Upper lobe of right lung (tissue), 1 donor: ENCODE data around the gene CHIT1. TPM values are rescaled to one million over a fixed set of nuclear protein-coding genes. Genes with fewer than 3 reads are reported as not detected.
A peak's percentile ranks its signal among the peaks of the same experiment; 100 is the strongest.

Experiments
- ATAC-seq: fragments of 200-7000 bp; cut with Tn5 transposase; one replicate; pipeline ENCODE4 v1.9.1; 2020; ENCODE audit warnings: mild to moderate bottlenecking, moderate library complexity
- DNase-seq: peaks from one replicate; pipeline ENCODE4 v3.0.0-alpha.2; 2020
- H3K27ac ChIP-seq: fragments of 200-600 bp; one replicate; pipeline ENCODE4 v1.8.0; 2022
- H3K27me3 ChIP-seq: fragments of 200-600 bp; one replicate; pipeline ENCODE4 v1.8.0; 2022; ENCODE audit warnings: mild to moderate bottlenecking
- H3K36me3 ChIP-seq: fragments of 200-600 bp; one replicate; pipeline ENCODE4 v1.8.0; 2022
- H3K4me1 ChIP-seq: fragments of 200-600 bp; one replicate; pipeline ENCODE4 v1.8.0; 2022
- H3K4me3 ChIP-seq: fragments of 200-600 bp; one replicate; pipeline ENCODE4 v1.8.0; 2022; ENCODE audit warnings: mild to moderate bottlenecking
- H3K9me3 ChIP-seq: fragments of 200-600 bp; one replicate; pipeline ENCODE4 v1.8.0; 2022
- intact Hi-C: fragments of 100-400 bp; cut with DNase I; formaldehyde crosslinking; loops from one replicate; pipeline ENCODE4 v1.11.0; 2022
- total RNA-seq: library from RNA; stranded (reverse); fragmentation: NEBNext Ultra II Directional; extraction: Animal tissue kit (Norgen Biotek cat#: 25700); gene quantifications from one replicate; pipeline ENCODE4 v1.2.1, GENCODE V29; 2021
- TF ChIP-seq, protein P1 (sequence below): fragments of 200-600 bp; IDR thresholded peaks from one replicate; pipeline ENCODE4 v1.8.0; 2022; ENCODE audit warnings: antibody characterized with exemption
- donor health status: DM: no; HTN: yes; CAD: no; lungs with severe emphysema.

The CHIT1 gene
- total RNA-seq, 1 donor from 2014 or later = 751 TPM

DNA sequence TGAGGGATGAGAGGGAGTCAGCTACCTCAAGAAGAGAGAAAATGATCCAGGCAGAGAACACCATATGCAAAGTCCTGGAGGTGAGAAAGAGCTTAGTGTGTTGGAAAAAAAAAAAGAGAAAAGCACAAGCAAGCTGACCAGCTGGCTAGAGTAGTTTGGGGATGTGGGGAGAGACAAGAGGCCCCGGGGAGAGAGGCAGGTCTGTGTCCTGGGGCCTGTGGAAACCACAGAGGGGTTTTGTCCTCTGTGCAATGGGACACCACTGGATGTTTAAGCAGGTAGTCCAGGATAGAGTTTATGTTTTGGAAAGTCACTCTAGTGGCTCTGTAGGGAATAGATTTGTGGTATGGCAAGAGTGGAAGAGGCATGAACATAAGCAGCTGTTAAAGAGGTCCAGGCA lies 28.6 kb downstream of the CHIT1 start:
- DNase-seq = no peak
- intact Hi-C loops = no loop called here
- no peak for ATAC-seq
- H3K4me3 ChIP-seq = no peak overlapping the region
- TF ChIP-seq, protein P1, sequence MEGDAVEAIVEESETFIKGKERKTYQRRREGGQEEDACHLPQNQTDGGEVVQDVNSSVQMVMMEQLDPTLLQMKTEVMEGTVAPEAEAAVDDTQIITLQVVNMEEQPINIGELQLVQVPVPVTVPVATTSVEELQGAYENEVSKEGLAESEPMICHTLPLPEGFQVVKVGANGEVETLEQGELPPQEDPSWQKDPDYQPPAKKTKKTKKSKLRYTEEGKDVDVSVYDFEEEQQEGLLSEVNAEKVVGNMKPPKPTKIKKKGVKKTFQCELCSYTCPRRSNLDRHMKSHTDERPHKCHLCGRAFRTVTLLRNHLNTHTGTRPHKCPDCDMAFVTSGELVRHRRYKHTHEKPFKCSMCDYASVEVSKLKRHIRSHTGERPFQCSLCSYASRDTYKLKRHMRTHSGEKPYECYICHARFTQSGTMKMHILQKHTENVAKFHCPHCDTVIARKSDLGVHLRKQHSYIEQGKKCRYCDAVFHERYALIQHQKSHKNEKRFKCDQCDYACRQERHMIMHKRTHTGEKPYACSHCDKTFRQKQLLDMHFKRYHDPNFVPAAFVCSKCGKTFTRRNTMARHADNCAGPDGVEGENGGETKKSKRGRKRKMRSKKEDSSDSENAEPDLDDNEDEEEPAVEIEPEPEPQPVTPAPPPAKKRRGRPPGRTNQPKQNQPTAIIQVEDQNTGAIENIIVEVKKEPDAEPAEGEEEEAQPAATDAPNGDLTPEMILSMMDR = no peak
- H3K36me3 ChIP-seq = no peaks in the 10 kb centered on the region
- no peaks in the 10 kb centered on the region for H3K9me3 ChIP-seq
- H3K27ac ChIP-seq = peak overlapping the region; percentile 20
- no peaks in the 10 kb centered on the region for H3K27me3 ChIP-seq
- peaks cover 33% of the 10 kb centered on the region for H3K4me1 ChIP-seq

DNA sequence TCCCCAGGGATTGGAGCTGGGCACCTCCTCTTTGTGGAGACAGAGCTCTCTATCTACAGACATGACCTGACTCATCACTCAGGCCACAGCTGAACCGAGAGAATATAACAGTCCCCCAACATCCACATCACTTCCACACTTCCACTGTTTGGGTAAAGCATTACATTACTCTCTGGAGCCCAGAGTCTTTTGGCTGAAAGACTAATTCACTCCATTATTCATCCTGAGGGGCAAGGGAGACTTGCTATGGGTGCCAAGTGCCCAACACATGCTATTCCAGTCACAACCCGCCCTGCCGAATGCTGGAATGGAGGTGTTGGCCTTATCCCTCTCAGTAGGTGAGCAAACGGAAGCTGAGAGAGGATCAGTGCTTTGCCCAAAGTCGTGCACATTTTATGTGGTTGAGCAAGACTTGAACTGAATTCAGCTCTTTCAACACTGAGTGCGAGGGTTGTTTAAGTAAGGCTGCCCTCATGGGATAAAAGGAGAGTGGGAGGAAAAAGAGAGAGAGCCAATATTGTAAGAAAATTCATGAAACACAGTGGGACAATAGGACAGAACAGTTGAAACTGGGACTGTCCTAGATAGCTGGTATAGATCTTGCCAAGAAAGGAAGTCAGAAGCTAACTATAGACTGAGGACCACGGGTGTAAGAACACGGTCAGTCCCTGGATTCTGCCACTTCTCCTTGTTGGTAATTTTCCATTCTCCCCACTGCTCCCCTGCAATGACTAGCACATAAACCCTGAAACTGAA lies 29.5 kb downstream of the CHIT1 start:
- Histone ChIP-seq H3K9me3 (no peaks in the 10 kb centered on the region), H3K27me3 (no peaks in the 10 kb centered on the region), H3K36me3 (no peaks in the 10 kb centered on the region), H3K4me1 (peaks cover 33% of the 10 kb centered on the region), H3K4me3 (no peak overlapping the region), H3K27ac (peak overlapping the region; percentile 20)
- ATAC-seq (peak; percentile 83), DNase-seq (peak; percentile 65)
- TF ChIP-seq, protein P1 = no peak
- intact Hi-C loops = no loop called here

DNA sequence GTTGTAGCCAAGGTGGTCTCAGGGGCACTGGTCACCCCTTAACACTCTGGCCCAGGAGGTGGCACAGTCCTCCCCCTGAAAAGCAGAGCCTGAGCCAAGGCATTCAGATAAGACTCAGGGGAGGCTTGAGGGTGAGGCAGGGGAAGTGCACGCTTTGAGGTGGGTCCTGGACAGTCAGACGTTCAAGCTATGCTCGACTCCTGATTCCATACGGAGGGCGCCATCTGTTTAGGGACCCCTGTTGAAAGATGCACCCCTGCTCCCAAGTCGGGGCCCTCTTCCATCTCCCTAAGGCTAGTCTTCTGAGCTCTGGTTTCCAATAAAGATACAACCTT lies 30.0 kb downstream of the CHIT1 start:
- TF ChIP-seq, protein P1 = no peak
- H3K4me3 ChIP-seq = no peak overlapping the region
- no peaks in the 10 kb centered on the region for H3K27me3 ChIP-seq
- H3K9me3 ChIP-seq = no peaks in the 10 kb centered on the region
- ATAC-seq (no peak), DNase-seq (peak; percentile 35)
- H3K27ac ChIP-seq = peak overlapping the region; percentile 20
- intact Hi-C loops = no loop called here
- H3K36me3 ChIP-seq = no peaks in the 10 kb centered on the region
- peaks cover 33% of the 10 kb centered on the region for H3K4me1 ChIP-seq

DNA sequence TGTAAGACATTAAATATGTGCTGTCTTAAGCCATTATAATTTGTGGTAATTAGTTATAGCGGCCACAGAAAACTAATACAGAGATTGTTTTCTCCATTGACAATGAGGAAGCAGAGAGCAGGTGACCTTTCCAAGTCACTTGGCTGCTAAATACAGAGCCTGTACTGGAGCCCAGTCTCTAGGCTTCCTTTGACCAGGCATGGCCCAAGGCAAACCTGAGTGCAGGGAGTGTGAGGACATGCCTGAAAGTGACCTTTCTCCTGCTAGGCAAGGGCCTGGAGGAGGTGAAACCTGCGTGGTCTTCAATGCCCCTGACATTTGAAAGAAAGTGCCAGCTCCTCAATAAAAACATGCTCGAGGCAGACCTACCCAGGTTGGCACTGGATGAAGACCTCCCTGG lies 30.5 kb downstream of the CHIT1 start:
- ATAC-seq = no peak
- no peaks in the 10 kb centered on the region for H3K27me3 ChIP-seq
- peak overlapping the region; percentile 20 for H3K27ac ChIP-seq
- no peaks in the 10 kb centered on the region for H3K36me3 ChIP-seq
- peaks cover 33% of the 10 kb centered on the region for H3K4me1 ChIP-seq
- no peak for DNase-seq
- intact Hi-C loops = no loop called here
- no peak overlapping the region for H3K4me3 ChIP-seq
- TF ChIP-seq, protein P1 = no peak
- H3K9me3 ChIP-seq = no peaks in the 10 kb centered on the region

DNA sequence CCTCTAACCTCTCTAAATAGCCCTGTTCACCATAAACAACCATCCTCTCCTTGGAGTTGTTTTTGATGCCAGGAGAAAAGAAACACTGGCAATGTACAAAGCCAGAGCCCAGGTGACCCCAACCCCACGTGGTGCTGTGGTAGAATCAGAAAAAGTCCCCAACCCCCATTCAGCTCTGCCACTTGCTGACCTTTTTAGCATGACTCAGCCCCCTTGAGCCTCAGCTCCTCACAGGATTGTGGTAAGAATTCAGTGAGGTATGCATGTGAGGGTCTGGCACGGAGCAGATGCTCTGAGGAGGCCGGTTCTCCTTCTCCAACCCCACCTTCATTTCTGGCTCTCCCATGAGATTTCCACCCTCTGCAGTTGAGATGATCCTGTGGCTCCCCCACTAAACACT lies 31.8 kb downstream of the CHIT1 start:
- no peaks in the 10 kb centered on the region for H3K27me3 ChIP-seq
- intact Hi-C loops = no loop called here
- DNase-seq = peak; percentile 39
- TF ChIP-seq, protein P1 = no peak
- no peaks in the 10 kb centered on the region for H3K36me3 ChIP-seq
- H3K9me3 ChIP-seq = no peaks in the 10 kb centered on the region
- no peak overlapping the region for H3K27ac ChIP-seq
- no peak overlapping the region for H3K4me3 ChIP-seq
- no peak for ATAC-seq
- H3K4me1 ChIP-seq = peaks cover 28% of the 10 kb centered on the region

DNA sequence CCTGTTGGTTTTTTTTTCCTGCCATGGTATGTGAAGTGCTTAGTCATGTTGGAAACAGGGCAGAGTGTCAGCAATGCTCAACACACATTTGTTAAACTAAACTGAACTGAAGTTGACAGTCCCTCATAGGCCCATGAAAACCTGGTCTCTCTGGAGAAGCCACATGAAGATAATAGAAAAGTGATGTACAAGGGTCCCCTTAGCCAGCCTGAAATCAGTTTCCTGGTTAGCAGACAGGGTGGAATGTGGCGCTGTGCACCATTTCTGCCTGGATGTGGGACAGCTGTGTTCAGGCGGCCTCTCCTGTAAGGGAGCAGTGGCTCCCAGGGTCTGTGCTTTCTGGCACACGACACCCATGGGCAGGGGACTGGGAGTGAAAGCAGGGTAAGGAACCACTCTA lies 33.1 kb downstream of the CHIT1 start:
- ATAC-seq = no peak
- Histone ChIP-seq H3K4me1 (peaks cover 24% of the 10 kb centered on the region), H3K27me3 (no peaks in the 10 kb centered on the region), H3K4me3 (no peak overlapping the region), H3K36me3 (no peaks in the 10 kb centered on the region), H3K9me3 (no peaks in the 10 kb centered on the region), H3K27ac (no peak overlapping the region)
- peak; percentile 40 for DNase-seq
- TF ChIP-seq, protein P1 = no peak
- intact Hi-C loops = no loop called here
